Measurements from ENCODE around the gene MCOLN2.
"Not testable (repeated sequence)": the region's sequence is repeated elsewhere in the genome, so short reads cannot be mapped to it uniquely, and the experiment has no call there.

The MCOLN2 gene

GRCh38 chr1:84996846-84997666, at the start of gene MCOLN2:
Gene MCOLN2, minus strand, starts transcription at chr1:84997113. Its CDS starts 241 bp downstream, at chr1:84996872.
- peak; percentile 51 for DNase-seq

GRCh38 chr1:85042413-85042812, 45.5 kb upstream of the MCOLN2 start:
- no peak for DNase-seq

- DNase-seq = no peak
Measured at GRCh38 chr1:85041793-85042192, 44.9 kb upstream of the MCOLN2 start.

- no peak for DNase-seq
Measured at GRCh38 chr1:85033221-85033620, 36.3 kb upstream of the MCOLN2 start.

- no peak for DNase-seq
Measured at GRCh38 chr1:85030536-85030935, 33.6 kb upstream of the MCOLN2 start.

- no peak for DNase-seq
Measured at GRCh38 chr1:85028151-85028550, 31.2 kb upstream of the MCOLN2 start.

- no peak for DNase-seq
Measured at GRCh38 chr1:85027242-85027983, 30.5 kb upstream of the MCOLN2 start.

GRCh38 chr1:85025940-85026339, 29.0 kb upstream of the MCOLN2 start:
- DNase-seq = no peak

- no peak for DNase-seq
Measured at GRCh38 chr1:85024736-85025135, 27.8 kb upstream of the MCOLN2 start.

GRCh38 chr1:85022700-85023099, 25.8 kb upstream of the MCOLN2 start:
- DNase-seq = no peak

GRCh38 chr1:85019994-85020393, 23.1 kb upstream of the MCOLN2 start:
- no peak for DNase-seq

- no peak for DNase-seq
Measured at GRCh38 chr1:85015826-85016225, 18.9 kb upstream of the MCOLN2 start.

- not testable (repeated sequence) for DNase-seq
Measured at GRCh38 chr1:85005641-85006040, 8.7 kb upstream of the MCOLN2 start.

GRCh38 chr1:85001742-85002141, 4.8 kb upstream of the MCOLN2 start:
- DNase-seq = no peak

GRCh38 chr1:84998642-84999280, 1.8 kb upstream of the MCOLN2 start:
- DNase-seq = no peak

GRCh38 chr1:84997667-84998600, 1.0 kb upstream of the MCOLN2 start:
- no peak for DNase-seq

GRCh38 chr1:84995484-84996334, 1.2 kb downstream of the MCOLN2 start:
- DNase-seq = no peak

GRCh38 chr1:84991097-84991920, 5.6 kb downstream of the MCOLN2 start:
- DNase-seq = no peak

- no peak for DNase-seq
Measured at GRCh38 chr1:84988588-84988987, 8.3 kb downstream of the MCOLN2 start.

- DNase-seq = not testable (repeated sequence)
Measured at GRCh38 chr1:84986561-84986960, 10.4 kb downstream of the MCOLN2 start.

GRCh38 chr1:84985365-84985764, 11.5 kb downstream of the MCOLN2 start:
- DNase-seq = no peak

Data from activated CD4-positive, CD25-positive, alpha-beta regulatory T cell treated with anti-CD3 and anti-CD28 coated beads, Interleukin-2, amount 50 U/mL, for 72 hours (primary cell).